Osteocyte (in vitro differentiated cells): ENCODE measurements around the gene ZNF106. TPM values are rescaled to one million over a fixed set of nuclear protein-coding genes. Genes with fewer than 3 reads are reported as not detected.
A peak's percentile ranks its signal among the peaks of the same experiment; 100 is the strongest.

Source experiments
- DNase-seq: peaks from one replicate; pipeline ENCODE4 v3.0.0; 2021; ENCODE audit warnings: mixed read lengths; ENCODE audit not compliant: unreplicated experiment; ENCODE audit errors: extremely low spot score
- H3K27ac Mint-ChIP-seq: one replicate; pipeline ENCODE4 v1.8.0; 2021; ENCODE audit warnings: mild to moderate bottlenecking, mixed read lengths; ENCODE audit not compliant: unreplicated experiment
- H3K27me3 Mint-ChIP-seq: one replicate; pipeline ENCODE4 v1.8.0; 2021; ENCODE audit warnings: mixed read lengths; ENCODE audit not compliant: unreplicated experiment
- H3K36me3 Mint-ChIP-seq: one replicate; pipeline ENCODE4 v1.8.0; 2021; ENCODE audit warnings: mixed read lengths; ENCODE audit not compliant: unreplicated experiment
- H3K4me1 Mint-ChIP-seq: one replicate; pipeline ENCODE4 v1.8.0; 2021; ENCODE audit warnings: mixed read lengths; ENCODE audit not compliant: unreplicated experiment
- H3K4me3 Mint-ChIP-seq: one replicate; pipeline ENCODE4 v1.8.0; 2021; ENCODE audit warnings: mild to moderate bottlenecking, moderate library complexity, mixed read lengths; ENCODE audit not compliant: unreplicated experiment
- H3K9me3 Mint-ChIP-seq: one replicate; pipeline ENCODE4 v1.8.0; 2021; ENCODE audit warnings: mixed read lengths; ENCODE audit not compliant: unreplicated experiment
- total RNA-seq: library from RNA; stranded (reverse); gene quantifications from 2 replicates; pipeline ENCODE4 v1.2.1, GENCODE V29; 2021
- TF ChIP-seq, protein P1 (sequence below): fragments of 200-600 bp; sonication (generic); IDR thresholded peaks from 2 replicates; pipeline ENCODE4 v1.5.0; 2021; ENCODE audit warnings: antibody characterized with exemption, mild to moderate bottlenecking, moderate library complexity

The ZNF106 gene
- total RNA-seq, 1 donor from 2014 or later, result 59.7 TPM

DNA sequence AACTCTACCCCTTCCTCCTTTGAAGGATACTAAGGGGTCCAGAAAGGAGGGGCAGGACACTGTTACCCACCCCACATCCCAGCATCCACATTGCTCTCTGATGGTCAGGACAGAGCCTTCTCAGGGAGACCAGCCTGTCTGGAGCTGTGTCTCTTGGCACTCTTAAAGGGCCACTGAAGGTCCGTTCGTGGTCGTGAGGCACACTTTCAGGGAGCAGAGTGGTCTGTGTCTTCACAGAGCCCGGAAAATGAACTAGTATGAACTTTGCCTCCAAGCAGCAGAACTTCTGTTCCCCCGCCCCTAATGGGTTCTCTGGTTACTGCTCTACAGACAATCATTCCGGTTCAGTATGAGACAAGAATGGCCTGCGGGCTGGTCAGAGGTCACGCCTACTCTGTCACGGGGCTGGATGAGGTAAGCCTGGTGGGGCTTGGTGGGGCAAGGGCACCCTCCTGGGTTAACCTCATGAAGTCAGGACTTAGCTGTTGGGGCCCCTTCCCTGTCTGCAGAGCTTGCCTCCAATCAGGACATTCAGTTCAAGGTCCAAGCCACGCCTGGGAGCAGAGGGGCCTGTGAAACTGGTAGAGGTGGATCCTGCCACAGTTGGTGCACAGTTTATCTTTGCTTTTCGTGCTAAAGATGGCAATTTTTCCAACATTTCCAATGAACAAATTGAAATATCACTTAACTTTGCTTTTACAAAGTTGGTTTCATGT is 98.5 kb downstream of the ZNF106 start:
- H3K9me3 Mint-ChIP-seq, result no peaks in the 10 kb centered on the region
- H3K4me1 Mint-ChIP-seq, result peaks cover 4% of the 10 kb centered on the region
- no peaks in the 10 kb centered on the region for H3K27me3 Mint-ChIP-seq
- TF ChIP-seq, protein P1, sequence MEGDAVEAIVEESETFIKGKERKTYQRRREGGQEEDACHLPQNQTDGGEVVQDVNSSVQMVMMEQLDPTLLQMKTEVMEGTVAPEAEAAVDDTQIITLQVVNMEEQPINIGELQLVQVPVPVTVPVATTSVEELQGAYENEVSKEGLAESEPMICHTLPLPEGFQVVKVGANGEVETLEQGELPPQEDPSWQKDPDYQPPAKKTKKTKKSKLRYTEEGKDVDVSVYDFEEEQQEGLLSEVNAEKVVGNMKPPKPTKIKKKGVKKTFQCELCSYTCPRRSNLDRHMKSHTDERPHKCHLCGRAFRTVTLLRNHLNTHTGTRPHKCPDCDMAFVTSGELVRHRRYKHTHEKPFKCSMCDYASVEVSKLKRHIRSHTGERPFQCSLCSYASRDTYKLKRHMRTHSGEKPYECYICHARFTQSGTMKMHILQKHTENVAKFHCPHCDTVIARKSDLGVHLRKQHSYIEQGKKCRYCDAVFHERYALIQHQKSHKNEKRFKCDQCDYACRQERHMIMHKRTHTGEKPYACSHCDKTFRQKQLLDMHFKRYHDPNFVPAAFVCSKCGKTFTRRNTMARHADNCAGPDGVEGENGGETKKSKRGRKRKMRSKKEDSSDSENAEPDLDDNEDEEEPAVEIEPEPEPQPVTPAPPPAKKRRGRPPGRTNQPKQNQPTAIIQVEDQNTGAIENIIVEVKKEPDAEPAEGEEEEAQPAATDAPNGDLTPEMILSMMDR, result no peak
- H3K36me3 Mint-ChIP-seq, result no peaks in the 10 kb centered on the region
- no peak overlapping the region for H3K4me3 Mint-ChIP-seq
- no peak overlapping the region for H3K27ac Mint-ChIP-seq
- no peak for DNase-seq

DNA sequence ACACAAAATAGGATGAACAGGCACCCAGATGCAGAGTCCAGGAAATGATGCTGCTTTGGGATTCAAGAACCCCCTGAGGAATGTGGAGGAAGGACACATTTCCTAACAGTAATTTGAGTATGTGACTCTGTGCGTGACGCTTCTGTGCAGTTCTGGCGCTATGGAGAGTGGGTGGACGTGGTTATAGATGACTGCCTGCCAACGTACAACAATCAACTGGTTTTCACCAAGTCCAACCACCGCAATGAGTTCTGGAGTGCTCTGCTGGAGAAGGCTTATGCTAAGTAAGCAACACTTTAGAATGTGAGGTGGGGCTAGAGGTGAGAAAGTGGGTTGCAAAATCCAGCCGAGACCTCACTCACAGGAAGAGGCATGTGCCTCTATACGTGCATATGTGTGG is 103.3 kb downstream of the ZNF106 start:
- Mint-ChIP-seq H3K9me3 (no peaks in the 10 kb centered on the region), H3K27ac (no peak overlapping the region), H3K4me3 (no peak overlapping the region), H3K36me3 (peaks cover 3% of the 10 kb centered on the region), H3K27me3 (no peaks in the 10 kb centered on the region), H3K4me1 (peaks cover 16% of the 10 kb centered on the region)
- TF ChIP-seq, protein P1, result no peak
- DNase-seq, result no peak

DNA sequence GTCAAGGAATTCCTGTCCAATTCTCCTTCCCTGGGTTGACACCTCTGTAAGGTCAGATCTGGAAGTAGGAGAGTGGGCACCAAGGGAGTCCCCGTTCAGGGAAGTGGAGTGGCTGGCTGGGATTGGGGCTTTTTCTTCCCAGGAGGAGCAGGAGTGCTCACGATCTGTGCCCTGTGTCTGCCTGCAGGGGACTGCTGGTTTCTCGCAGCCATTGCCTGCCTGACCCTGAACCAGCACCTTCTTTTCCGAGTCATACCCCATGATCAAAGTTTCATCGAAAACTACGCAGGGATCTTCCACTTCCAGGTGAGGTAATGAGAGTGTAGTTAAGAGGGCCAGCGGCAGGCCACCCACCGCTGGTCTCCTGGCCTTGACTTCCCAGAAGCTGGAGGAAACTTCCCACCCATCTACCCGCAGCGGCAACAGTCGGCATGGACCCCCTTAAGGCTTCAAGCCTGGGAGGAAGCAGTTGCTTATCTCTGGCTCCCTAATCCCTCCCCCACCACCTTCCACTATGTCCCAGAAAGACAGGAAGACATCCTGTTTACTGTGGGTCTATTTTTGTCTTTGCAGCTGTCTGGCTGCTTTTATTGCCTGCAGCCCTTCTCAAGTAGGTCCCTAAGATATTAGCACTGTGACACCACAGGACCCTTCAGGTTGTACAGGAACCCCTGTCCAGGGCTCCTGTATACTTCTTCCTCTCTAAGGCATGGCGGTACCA is 104.8 kb downstream of the ZNF106 start:
- DNase-seq, result no peak
- H3K4me1 Mint-ChIP-seq, result peaks cover 12% of the 10 kb centered on the region
- H3K9me3 Mint-ChIP-seq, result no peaks in the 10 kb centered on the region
- TF ChIP-seq, protein P1, result no peak
- H3K36me3 Mint-ChIP-seq, result peaks cover 3% of the 10 kb centered on the region
- H3K27ac Mint-ChIP-seq, result no peak overlapping the region
- no peak overlapping the region for H3K4me3 Mint-ChIP-seq
- H3K27me3 Mint-ChIP-seq, result no peaks in the 10 kb centered on the region

DNA sequence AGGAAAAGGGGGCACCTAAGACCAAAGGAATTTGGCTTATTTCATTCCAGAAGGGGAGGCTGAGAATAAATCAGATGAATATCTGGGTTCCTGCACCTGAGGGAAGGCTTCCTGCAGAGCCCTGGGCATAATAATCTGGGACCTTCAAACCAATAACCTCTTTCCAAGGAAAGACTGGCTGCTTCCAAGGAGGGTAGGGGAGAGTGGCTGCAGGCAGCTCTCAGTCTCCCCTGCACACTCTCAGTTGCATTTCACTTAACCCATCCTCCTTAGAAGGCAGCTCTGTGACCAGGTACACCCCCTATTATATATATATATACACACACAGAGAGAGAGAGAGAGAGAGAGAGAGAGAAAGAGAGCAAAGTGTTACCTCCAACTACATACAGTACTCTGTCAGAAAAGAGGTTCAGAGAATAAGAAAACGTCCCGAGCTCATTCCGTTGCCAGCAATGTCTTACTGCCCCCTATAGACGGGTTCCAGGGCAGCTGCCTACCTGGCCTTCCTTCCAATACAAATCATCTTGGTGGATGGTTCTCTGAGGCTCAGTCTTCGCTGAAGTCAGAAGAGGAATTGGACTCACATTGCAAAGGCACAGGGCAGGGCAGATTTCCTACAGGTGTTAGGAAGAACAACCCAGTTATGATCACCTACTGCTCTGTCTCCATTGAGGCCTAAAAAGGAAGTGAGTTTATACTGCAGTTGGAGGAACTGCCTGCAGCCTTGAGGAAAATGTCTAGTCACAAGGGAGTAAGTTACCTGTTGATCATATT is 105.5 kb downstream of the ZNF106 start:
- DNase-seq, result no peak
- TF ChIP-seq, protein P1, result peak; percentile 45
- Mint-ChIP-seq H3K36me3 (peaks cover 3% of the 10 kb centered on the region), H3K27me3 (no peaks in the 10 kb centered on the region), H3K4me1 (peaks cover 12% of the 10 kb centered on the region), H3K4me3 (no peak overlapping the region), H3K9me3 (no peaks in the 10 kb centered on the region), H3K27ac (no peak overlapping the region)

DNA sequence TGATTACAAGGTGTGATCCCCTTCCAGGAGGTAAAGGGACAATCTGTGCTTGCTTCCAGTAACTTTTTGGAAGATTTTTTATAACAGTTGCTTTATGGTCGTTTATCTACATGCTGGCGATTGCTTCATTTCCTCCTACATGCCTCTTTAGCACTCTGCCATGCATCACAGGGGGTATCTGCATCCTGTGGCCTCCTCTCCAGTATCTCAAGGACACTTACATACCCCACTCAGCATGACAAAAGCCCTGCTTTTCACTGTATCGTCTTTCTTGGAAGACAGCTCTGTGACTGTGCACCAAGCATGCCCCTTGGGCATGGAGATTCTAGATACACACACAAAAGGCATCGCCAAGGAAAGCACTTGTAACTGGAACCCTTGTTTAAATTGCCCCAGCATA is 106.3 kb downstream of the ZNF106 start:
- Mint-ChIP-seq H3K9me3 (no peaks in the 10 kb centered on the region), H3K27ac (no peak overlapping the region), H3K27me3 (no peaks in the 10 kb centered on the region), H3K4me3 (no peak overlapping the region), H3K36me3 (peaks cover 3% of the 10 kb centered on the region), H3K4me1 (peaks cover 12% of the 10 kb centered on the region)
- TF ChIP-seq, protein P1, result no peak
- no peak for DNase-seq
